Measurements from ENCODE around the gene RIMS3.
"Not testable (repeated sequence)": the region's sequence is repeated elsewhere in the genome, so short reads cannot be mapped to it uniquely, and the experiment has no call there.

DNA sequence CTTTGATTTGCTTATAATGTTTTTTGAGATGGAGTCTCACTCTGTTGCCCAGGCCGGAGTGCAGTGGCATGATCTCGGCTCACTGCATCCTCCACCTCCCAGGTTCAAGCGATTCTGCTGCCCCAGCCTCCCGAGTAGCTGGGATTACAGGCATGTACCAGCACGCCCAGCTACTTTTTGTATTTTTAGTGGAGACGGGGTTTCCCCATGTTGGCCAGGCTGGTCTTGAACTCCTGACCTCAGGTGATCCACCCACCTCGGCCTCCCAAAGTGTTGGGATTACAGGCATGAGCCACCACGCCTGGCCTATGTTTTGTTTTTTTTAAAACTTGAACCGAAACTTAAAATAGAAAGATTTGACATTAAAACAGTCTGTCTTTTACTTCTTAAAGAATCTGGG lies 37.3 kb upstream of the RIMS3 start:
- TF ChIP-seq, protein P1, sequence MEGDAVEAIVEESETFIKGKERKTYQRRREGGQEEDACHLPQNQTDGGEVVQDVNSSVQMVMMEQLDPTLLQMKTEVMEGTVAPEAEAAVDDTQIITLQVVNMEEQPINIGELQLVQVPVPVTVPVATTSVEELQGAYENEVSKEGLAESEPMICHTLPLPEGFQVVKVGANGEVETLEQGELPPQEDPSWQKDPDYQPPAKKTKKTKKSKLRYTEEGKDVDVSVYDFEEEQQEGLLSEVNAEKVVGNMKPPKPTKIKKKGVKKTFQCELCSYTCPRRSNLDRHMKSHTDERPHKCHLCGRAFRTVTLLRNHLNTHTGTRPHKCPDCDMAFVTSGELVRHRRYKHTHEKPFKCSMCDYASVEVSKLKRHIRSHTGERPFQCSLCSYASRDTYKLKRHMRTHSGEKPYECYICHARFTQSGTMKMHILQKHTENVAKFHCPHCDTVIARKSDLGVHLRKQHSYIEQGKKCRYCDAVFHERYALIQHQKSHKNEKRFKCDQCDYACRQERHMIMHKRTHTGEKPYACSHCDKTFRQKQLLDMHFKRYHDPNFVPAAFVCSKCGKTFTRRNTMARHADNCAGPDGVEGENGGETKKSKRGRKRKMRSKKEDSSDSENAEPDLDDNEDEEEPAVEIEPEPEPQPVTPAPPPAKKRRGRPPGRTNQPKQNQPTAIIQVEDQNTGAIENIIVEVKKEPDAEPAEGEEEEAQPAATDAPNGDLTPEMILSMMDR (IDR thresholded peaks at IDR 0.05; ENCODE audit: low read depth, low read length) = not testable (repeated sequence)
- not testable (repeated sequence) for TF ChIP-seq EZH2phosphoT487 (IDR thresholded peaks at IDR 0.05; ENCODE audit: low read depth)
